GM18526 (cell line): Measurements from ENCODE around the gene CPED1.

Experiments
- POLR2A ChIP-seq: IDR thresholded peaks from 3 replicates; pipeline ENCODE4 v1.6.1; 2011; ENCODE audit not compliant: insufficient read length; ENCODE audit errors: extremely low read depth

CPED1 gene

GRCh38 chr7:121286742-121287734 lies 298.5 kb downstream of the CPED1 start:
- no peak for TF ChIP-seq POLR2A

DNA sequence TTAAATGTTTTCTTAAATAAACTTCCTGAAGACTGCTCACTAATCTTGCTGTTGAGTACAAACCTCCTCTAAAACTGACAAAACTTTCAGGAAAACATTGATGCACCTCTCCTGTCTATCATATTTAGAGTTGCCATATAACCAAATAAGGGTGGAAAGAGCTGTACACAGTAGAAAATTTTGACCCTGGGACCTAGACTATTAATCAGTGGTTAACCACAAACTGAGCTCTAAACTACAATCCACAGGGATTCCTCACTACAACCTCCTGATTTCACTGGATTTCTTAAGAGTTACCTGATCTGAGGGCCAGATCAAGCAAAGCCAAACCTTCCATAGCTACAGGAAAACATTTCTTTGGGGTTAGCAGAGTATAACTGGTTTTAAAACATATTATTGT lies 300.4 kb downstream of the CPED1 start:
- TF ChIP-seq POLR2A: no peak

- no peak for TF ChIP-seq POLR2A
These were observed 306.0 kb downstream of the CPED1 start for GRCh38 chr7:121294448-121294992.

DNA sequence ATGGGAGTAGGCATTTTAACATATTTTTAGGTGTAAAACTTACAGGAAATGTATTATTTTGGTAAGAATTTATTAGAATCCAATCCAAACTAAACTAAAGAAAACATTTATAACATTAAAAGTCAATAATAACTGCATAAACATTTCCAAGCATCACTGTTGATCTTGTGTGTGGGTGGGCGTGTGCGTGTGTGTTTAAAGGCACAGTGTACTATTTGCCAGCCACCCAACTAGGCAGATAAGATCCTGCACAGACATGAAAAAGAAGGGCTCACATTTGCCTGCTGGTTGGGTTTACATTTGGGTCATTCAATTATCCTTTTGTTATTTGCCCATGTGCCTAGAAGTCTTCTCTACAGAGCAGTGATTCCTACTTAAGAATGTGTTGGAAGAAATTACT lies 309.3 kb downstream of the CPED1 start:
- no peak for TF ChIP-seq POLR2A

DNA sequence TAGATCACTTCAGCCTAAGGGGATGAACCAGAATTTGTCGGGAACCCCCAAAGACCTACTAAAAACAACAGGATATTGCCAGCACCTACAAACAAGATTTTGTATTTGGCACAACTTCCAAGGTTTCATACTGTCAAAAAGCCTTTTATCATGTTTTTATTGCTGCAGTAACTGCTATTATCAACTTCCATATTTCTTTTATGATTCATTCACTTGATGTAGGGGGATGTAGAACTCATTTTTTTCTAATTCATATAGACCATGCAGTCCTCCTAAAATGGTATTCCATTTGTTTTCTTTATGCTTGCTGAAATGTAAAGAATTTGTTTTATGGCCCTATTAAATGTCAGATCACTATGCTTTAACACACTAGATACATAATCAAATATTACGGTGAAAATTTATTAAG lies 310.3 kb downstream of the CPED1 start:
- TF ChIP-seq POLR2A: no peak

DNA sequence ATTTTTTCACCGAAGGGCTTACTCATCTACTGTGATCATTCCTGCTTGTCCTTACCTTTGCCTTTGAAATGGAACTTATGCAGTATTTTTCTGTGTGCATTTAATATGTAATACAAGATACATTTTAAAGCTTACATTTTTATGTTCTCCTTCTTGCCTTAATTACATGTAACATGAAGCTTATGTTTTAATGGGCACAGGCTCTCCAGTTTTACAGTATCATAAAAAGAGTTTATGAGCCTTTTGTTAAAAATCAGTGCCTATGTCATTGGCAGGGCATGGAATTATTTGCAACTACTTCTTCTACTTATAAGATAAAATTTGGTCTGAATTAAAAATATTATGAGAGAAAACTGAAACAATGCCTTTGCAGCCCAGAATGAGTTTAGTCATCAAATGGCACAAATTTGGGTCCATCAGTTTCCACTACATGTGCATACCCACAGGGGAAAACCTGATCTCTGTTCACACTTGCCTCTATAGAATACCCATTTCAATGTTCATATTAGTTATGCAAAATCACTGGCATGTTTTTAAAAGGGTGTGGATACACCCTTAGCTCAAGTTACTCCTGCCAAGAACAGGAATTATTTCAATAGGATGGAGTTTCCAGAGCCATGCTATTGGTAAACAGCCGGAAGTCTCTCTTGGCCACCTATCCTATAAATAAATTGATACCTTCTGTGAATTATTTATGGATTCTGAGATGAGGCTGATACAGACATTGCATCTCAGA lies 312.3 kb downstream of the CPED1 start:
- TF ChIP-seq POLR2A: no peak

- no peak for TF ChIP-seq POLR2A
These were observed 313.1 kb downstream of the CPED1 start for GRCh38 chr7:121301446-121302213.

GRCh38 chr7:121302214-121302745 lies 313.8 kb downstream of the CPED1 start:
- TF ChIP-seq POLR2A: no peak

- TF ChIP-seq POLR2A: no peak
These were observed 315.1 kb downstream of the CPED1 start for GRCh38 chr7:121303422-121304101.

DNA sequence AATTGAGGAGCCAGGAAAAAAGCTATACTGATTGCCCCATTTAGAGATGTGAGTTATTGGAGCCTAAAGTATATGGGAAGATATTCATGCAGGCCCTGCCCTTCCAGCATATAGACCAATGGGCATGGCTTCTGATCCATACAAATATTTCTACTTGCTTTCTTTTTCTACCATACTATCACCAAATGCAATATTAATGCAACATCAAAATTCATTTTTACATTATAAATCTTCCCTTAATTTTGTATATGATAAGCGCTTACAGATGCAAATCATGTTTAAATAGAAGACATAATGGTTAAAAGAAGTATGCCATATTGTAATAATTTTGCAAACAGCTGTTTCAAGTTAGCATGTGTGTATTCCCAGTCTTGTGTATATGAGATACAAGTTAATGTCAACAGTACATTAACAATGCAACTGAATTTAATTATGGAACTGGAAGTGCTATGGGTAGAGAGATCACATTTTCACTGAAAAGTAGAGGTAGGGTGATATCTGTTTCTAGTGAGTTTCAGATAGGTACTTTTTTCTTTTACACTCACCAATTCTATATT lies 315.7 kb downstream of the CPED1 start:
- no peak for TF ChIP-seq POLR2A

DNA sequence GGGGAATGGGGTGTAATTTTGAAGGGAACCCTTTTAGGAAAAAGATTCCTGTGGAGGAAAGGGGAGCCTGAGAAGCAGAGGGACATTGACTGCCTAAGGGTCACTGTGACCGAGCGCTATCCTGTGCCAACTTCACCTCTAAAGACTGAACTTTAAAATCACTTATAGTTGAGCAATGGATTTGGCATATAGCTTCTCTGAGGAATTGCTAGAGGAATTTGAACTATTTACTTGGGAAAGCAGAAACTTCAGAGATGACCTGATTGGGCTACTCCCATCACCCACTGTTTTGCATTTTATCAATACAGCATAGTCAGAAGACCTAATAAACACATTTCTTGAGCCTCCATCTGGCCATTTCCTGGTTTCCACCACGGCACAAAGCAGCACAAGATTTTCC lies 316.6 kb downstream of the CPED1 start:
- no peak for TF ChIP-seq POLR2A

DNA sequence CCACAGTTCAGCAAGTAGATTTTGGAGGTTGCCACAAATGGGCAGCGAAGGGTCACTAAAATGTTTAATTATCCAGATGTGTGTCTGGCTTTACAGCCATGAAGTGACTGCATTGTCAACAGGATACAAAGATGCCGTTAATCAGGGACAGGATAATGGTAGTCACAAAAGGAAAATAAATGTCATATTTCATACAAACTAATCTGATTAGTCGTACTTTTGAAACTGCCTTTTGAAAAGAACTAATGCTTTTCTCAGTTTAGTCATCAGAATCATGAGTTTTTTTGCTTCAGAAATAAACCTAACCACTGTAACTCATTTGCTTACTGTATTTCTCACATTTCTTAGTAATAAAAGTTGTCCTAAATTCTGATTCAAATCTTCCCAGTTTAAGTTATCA lies 318.1 kb downstream of the CPED1 start:
- TF ChIP-seq POLR2A: no peak

DNA sequence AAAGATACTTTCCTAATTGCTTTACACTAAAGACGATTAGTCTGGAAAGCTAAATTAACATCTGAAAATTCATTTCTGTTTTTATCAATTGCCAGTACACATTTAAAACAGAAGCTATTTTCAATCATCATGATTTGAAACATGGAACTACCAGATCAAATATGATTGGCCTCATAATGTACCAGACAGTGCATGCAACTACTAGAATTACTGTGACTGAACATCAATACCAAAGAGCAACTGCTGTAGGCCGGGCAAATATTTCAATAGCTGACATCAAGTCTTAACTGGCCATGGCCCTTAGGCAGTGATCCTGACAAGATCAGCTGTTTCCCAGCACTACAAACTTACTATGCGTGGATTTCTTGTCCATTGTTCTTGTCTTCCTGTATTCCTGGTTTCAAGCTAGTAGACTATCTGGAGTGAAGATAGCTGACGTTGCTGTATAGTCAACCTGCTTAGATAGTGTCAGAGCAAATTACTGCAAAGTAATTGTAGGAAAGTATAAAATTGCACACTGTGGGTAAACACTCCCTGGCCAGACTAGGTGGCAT lies 318.6 kb downstream of the CPED1 start:
- TF ChIP-seq POLR2A: no peak

- no peak for TF ChIP-seq POLR2A
These were observed 324.8 kb downstream of the CPED1 start for GRCh38 chr7:121313220-121313792.
